Trophoblast cell (in vitro differentiated cells and primary cell): ENCODE results near the gene ADAMTS18.

ENCODE experiments used
- DNase-seq, 2 donors: peaks; one replicate each; pipeline ENCODE4 v3.0.0-alpha.2; 2016
- H2AFZ ChIP-seq: 2 replicates; pipeline ENCODE4 v1.6.1; 2013; ENCODE audit warnings: low read length, moderate library complexity, mild to moderate bottlenecking; ENCODE audit not compliant: insufficient read depth, poor library complexity
- H2AK5ac ChIP-seq: 2 replicates; pipeline ENCODE4 v1.6.1; 2013; ENCODE audit warnings: mild to moderate bottlenecking, low read length
- H2BK120ac ChIP-seq: 2 replicates; pipeline ENCODE4 v1.6.1; 2013; ENCODE audit warnings: low read length, mild to moderate bottlenecking, moderate library complexity; ENCODE audit not compliant: insufficient read depth, poor library complexity
- H2BK12ac ChIP-seq: 2 replicates; pipeline ENCODE4 v1.6.1; 2013; ENCODE audit warnings: mild to moderate bottlenecking, low read length, moderate library complexity
- H2BK5ac ChIP-seq: 2 replicates; pipeline ENCODE4 v1.6.1; 2013; ENCODE audit warnings: low read length, low read depth, moderate library complexity, mild to moderate bottlenecking; ENCODE audit not compliant: poor library complexity
- H3K14ac ChIP-seq: 2 replicates; pipeline ENCODE4 v1.6.1; 2013; ENCODE audit warnings: mild to moderate bottlenecking, low read length
- H3K18ac ChIP-seq: 2 replicates; pipeline ENCODE4 v1.6.1; 2013; ENCODE audit warnings: mild to moderate bottlenecking, low read length
- H3K23ac ChIP-seq: 2 replicates; pipeline ENCODE4 v1.6.1; 2013; ENCODE audit warnings: low read length
- H3K27ac ChIP-seq: 2 replicates; pipeline ENCODE4 v1.5.1; 2013; ENCODE audit warnings: low read depth, mild to moderate bottlenecking, inconsistent platforms, low read length, moderate library complexity
- H3K27me3 ChIP-seq: 2 replicates; pipeline ENCODE4 v1.6.1; 2013; ENCODE audit warnings: inconsistent platforms, mild to moderate bottlenecking, low read length, moderate library complexity; ENCODE audit not compliant: insufficient read depth
- H3K36me3 ChIP-seq, 2 experiments: 1 replicate in 1 of 2; 2 replicates in 1 of 2; pipeline ENCODE4 v1.6.1; 2013; ENCODE audit warnings: low read length in 2 of 2, mild to moderate bottlenecking in 2 of 2, moderate library complexity in 1 of 2; ENCODE audit not compliant: insufficient read depth in 2 of 2, control insufficient read depth in 1 of 2
- H3K4ac ChIP-seq: 2 replicates; pipeline ENCODE4 v1.6.1; 2013; ENCODE audit warnings: low read depth, mild to moderate bottlenecking, low read length, moderate library complexity
- H3K4me1 ChIP-seq, 2 experiments: 1 replicate in 1 of 2; 2 replicates in 1 of 2; pipeline ENCODE4 v1.6.1; 2013; ENCODE audit warnings: low read length in 2 of 2, mild to moderate bottlenecking in 2 of 2, moderate library complexity in 1 of 2; ENCODE audit not compliant: insufficient read depth in 2 of 2, control insufficient read depth in 1 of 2
- H3K4me2 ChIP-seq: 2 replicates; pipeline ENCODE4 v1.6.1; 2013; ENCODE audit warnings: inconsistent platforms, mild to moderate bottlenecking, low read length, moderate library complexity
- H3K4me3 ChIP-seq: 2 replicates; pipeline ENCODE4 v1.5.1; 2013; ENCODE audit warnings: mild to moderate bottlenecking, low read depth, low read length, inconsistent platforms
- H3K79me1 ChIP-seq: one replicate; pipeline ENCODE4 v1.6.1; 2013; ENCODE audit warnings: low read length
- H3K79me2 ChIP-seq: 2 replicates; pipeline ENCODE4 v1.6.1; 2013; ENCODE audit warnings: low read length, mild to moderate bottlenecking; ENCODE audit not compliant: control insufficient read depth, insufficient read depth, poor library complexity
- H3K9ac ChIP-seq: 2 replicates; pipeline ENCODE4 v1.6.1; 2013; ENCODE audit warnings: mild to moderate bottlenecking, low read length
- H3K9me3 ChIP-seq: 2 replicates; pipeline ENCODE4 v1.6.1; 2013; ENCODE audit warnings: low read depth, mild to moderate bottlenecking, control low read depth, inconsistent platforms, low read length; ENCODE audit not compliant: insufficient read depth
- H4K12ac ChIP-seq: 2 replicates; pipeline ENCODE4 v1.6.1; 2013; ENCODE audit warnings: low read depth, mild to moderate bottlenecking, low read length, moderate library complexity
- H4K8ac ChIP-seq: 2 replicates; pipeline ENCODE4 v1.6.1; 2013; ENCODE audit warnings: low read depth, mild to moderate bottlenecking, low read length, moderate library complexity
- H4K91ac ChIP-seq: one replicate; pipeline ENCODE4 v1.6.1; 2013; ENCODE audit warnings: low read depth, mild to moderate bottlenecking, low read length, moderate library complexity
- WGBS: extraction: QIAGEN DNeasy Blood & Tissue Kit; methylation state at CpG from one replicate; pipeline ENCODE4 v1.1.7; 2013; ENCODE audit warnings: missing lambda C conversion rate; ENCODE audit not compliant: insufficient read length, insufficient coverage; ENCODE audit errors: extremely low coverage; 5-methylcytosine and 5-hydroxymethylcytosine counted together

ADAMTS18 gene

GRCh38 chr16:77462894-77463293 lies 28.1 kb upstream of the ADAMTS18 start:
- Histone ChIP-seq H3K79me2 (no peaks in the 10 kb centered on the region), H4K91ac (no peak overlapping the region), H4K12ac (no peak overlapping the region), H3K4me3 (no peak overlapping the region), H3K14ac (no peak overlapping the region), H3K4ac (no peak overlapping the region), H2BK12ac (no peak overlapping the region), H3K36me3 (no peaks in the 10 kb centered on the region), H3K27me3 (no peaks in the 10 kb centered on the region), H3K79me1 (no peaks in the 10 kb centered on the region), H4K8ac (no peak overlapping the region), H3K18ac (no peak overlapping the region), H2AFZ (no peak overlapping the region), H3K9ac (no peak overlapping the region), H3K9me3 (no peaks in the 10 kb centered on the region), H2BK5ac (no peak overlapping the region), H2BK120ac (no peak overlapping the region), H3K23ac (no peak overlapping the region), H3K4me2 (no peak overlapping the region), H3K4me1 (peaks cover 0 to 4% of the 10 kb centered on the region in 2 experiments), H3K27ac (no peak overlapping the region), H2AK5ac (no peak overlapping the region)
- DNase-seq, result no peak
- no CpG with 5 or more reads among the region's 3 CpGs for WGBS

GRCh38 chr16:77459534-77460254 lies 24.9 kb upstream of the ADAMTS18 start:
- H3K9ac ChIP-seq, result no peak overlapping the region
- no peak overlapping the region for H2BK5ac ChIP-seq
- peaks cover 0 to 9% of the 10 kb centered on the region in 2 experiments for H3K4me1 ChIP-seq
- H3K14ac ChIP-seq, result no peak overlapping the region
- no peaks in the 10 kb centered on the region for H3K79me1 ChIP-seq
- H2BK12ac ChIP-seq, result no peak overlapping the region
- H4K8ac ChIP-seq, result no peak overlapping the region
- H3K18ac ChIP-seq, result no peak overlapping the region
- no peaks in the 10 kb centered on the region for H3K27me3 ChIP-seq
- H2AK5ac ChIP-seq, result no peak overlapping the region
- H3K27ac ChIP-seq, result no peak overlapping the region
- no CpG with 5 or more reads among the region's 3 CpGs for WGBS
- H4K91ac ChIP-seq, result no peak overlapping the region
- H4K12ac ChIP-seq, result no peak overlapping the region
- no peak for DNase-seq
- no peaks in the 10 kb centered on the region for H3K9me3 ChIP-seq
- no peak overlapping the region for H2BK120ac ChIP-seq
- H3K23ac ChIP-seq, result no peak overlapping the region
- no peak overlapping the region for H3K4me3 ChIP-seq
- no peak overlapping the region for H2AFZ ChIP-seq
- H3K4ac ChIP-seq, result no peak overlapping the region
- no peaks in the 10 kb centered on the region for H3K79me2 ChIP-seq
- no peak overlapping the region for H3K4me2 ChIP-seq
- no peaks in the 10 kb centered on the region for H3K36me3 ChIP-seq

- no peak overlapping the region for H2BK12ac ChIP-seq
- H3K9ac ChIP-seq, result no peak overlapping the region
- no peak overlapping the region for H3K4ac ChIP-seq
- H2BK5ac ChIP-seq, result no peak overlapping the region
- no peaks in the 10 kb centered on the region for H3K27me3 ChIP-seq
- WGBS, result no CpG with 5 or more reads among the region's 5 CpGs
- no peak overlapping the region for H3K4me2 ChIP-seq
- no peak overlapping the region for H4K91ac ChIP-seq
- H2AK5ac ChIP-seq, result no peak overlapping the region
- H3K9me3 ChIP-seq, result no peaks in the 10 kb centered on the region
- H3K23ac ChIP-seq, result no peak overlapping the region
- DNase-seq, result no peak
- no peaks in the 10 kb centered on the region for H3K36me3 ChIP-seq
- peak overlapping the region; percentile 55 for H2BK120ac ChIP-seq
- H3K14ac ChIP-seq, result no peak overlapping the region
- H4K12ac ChIP-seq, result no peak overlapping the region
- no peak overlapping the region for H4K8ac ChIP-seq
- no peak overlapping the region for H3K27ac ChIP-seq
- no peak overlapping the region for H3K4me3 ChIP-seq
- no peak overlapping the region for H2AFZ ChIP-seq
- H3K79me2 ChIP-seq, result no peaks in the 10 kb centered on the region
- H3K4me1 ChIP-seq, result peaks cover 0 to 4% of the 10 kb centered on the region in 2 experiments
- H3K18ac ChIP-seq, result no peak overlapping the region
- H3K79me1 ChIP-seq, result no peaks in the 10 kb centered on the region
These were observed 22.2 kb upstream of the ADAMTS18 start for GRCh38 chr16:77457046-77457445.

GRCh38 chr16:77452243-77452642 lies 17.4 kb upstream of the ADAMTS18 start:
- Histone ChIP-seq H3K79me2 (no peaks in the 10 kb centered on the region), H4K12ac (no peak overlapping the region), H2BK5ac (no peak overlapping the region), H3K4ac (no peak overlapping the region), H3K4me2 (no peak overlapping the region), H3K79me1 (no peaks in the 10 kb centered on the region), H4K91ac (no peak overlapping the region), H3K4me1 (peaks cover 0 to 4% of the 10 kb centered on the region in 2 experiments), H3K23ac (no peak overlapping the region), H3K18ac (no peak overlapping the region), H2AK5ac (no peak overlapping the region), H3K14ac (no peak overlapping the region), H3K9ac (no peak overlapping the region), H3K27ac (no peak overlapping the region), H3K9me3 (no peaks in the 10 kb centered on the region), H2BK120ac (no peak overlapping the region), H3K36me3 (no peaks in the 10 kb centered on the region), H2AFZ (no peak overlapping the region), H2BK12ac (no peak overlapping the region), H3K4me3 (no peak overlapping the region), H4K8ac (no peak overlapping the region), H3K27me3 (no peaks in the 10 kb centered on the region)
- WGBS, result no CpG with 5 or more reads among the region's 3 CpGs
- no peak for DNase-seq
